ENCODE measurements around the gene VAT1.
A peak's percentile ranks its signal among the peaks of the same experiment; 100 is the strongest.

Gene VAT1

GRCh38 chr17:43026595-43026994 lies 4.4 kb upstream of the VAT1 start:
- no peak for DNase-seq

- no peak for DNase-seq
Measured at GRCh38 chr17:43025766-43026537, 3.8 kb upstream of the VAT1 start.

GRCh38 chr17:43025290-43025657 lies 3.1 kb upstream of the VAT1 start:
- no peak for DNase-seq

- peak; percentile 90 for DNase-seq
Measured at GRCh38 chr17:43024407-43025289, 2.5 kb upstream of the VAT1 start, which contains the start of gene RND2. Gene RND2 (plus strand): TSS chr17:43025231. CDS start chr17:43025348, 117 bp downstream.

GRCh38 chr17:43020789-43021740 lies 1.1 kb downstream of the VAT1 start:
- no peak for DNase-seq

- no peak for DNase-seq
Measured at GRCh38 chr17:43020030-43020621, 2.1 kb downstream of the VAT1 start.

GRCh38 chr17:43019418-43019817 lies 2.8 kb downstream of the VAT1 start:
- DNase-seq = no peak

- DNase-seq = no peak
Measured at GRCh38 chr17:43018932-43019331, 3.3 kb downstream of the VAT1 start.

GRCh38 chr17:43018008-43018853 lies 4.0 kb downstream of the VAT1 start:
- DNase-seq = peak; percentile 10

GRCh38 chr17:43016216-43016615 lies 6.0 kb downstream of the VAT1 start:
- DNase-seq = no peak

GRCh38 chr17:43015579-43015978 lies 6.6 kb downstream of the VAT1 start:
- no peak for DNase-seq

- DNase-seq = no peak
Measured at GRCh38 chr17:43014649-43015542, 7.3 kb downstream of the VAT1 start.

GRCh38 chr17:43014020-43014648 lies 8.1 kb downstream of the VAT1 start:
- no peak for DNase-seq

GRCh38 chr17:43013296-43013695 lies 8.9 kb downstream of the VAT1 start:
- DNase-seq = no peak

GRCh38 chr17:43011728-43012472 lies 10.3 kb downstream of the VAT1 start:
- DNase-seq = no peak

- no peak for DNase-seq
Measured at GRCh38 chr17:43010667-43011308, 11.4 kb downstream of the VAT1 start.

- peak; percentile 76 for DNase-seq
Measured at GRCh38 chr17:43006639-43007551, 15.3 kb downstream of the VAT1 start, which contains the start of gene IFI35. Gene IFI35 (plus strand): TSS chr17:43006784. CDS start chr17:43006948, 164 bp downstream.
